HepG2 (cell line): Measurements from ENCODE around the gene TMEM114. TPM values are rescaled to one million over a fixed set of nuclear protein-coding genes. Genes with fewer than 3 reads are reported as not detected.

ENCODE experiments used
- ATAC-seq: fragments of 200-7000 bp; cut with Tn5 transposase; 3 replicates; pipeline ENCODE4 v1.9.1; 2020; ENCODE audit warnings: mild to moderate bottlenecking, moderate library complexity
- BruUV-seq: library from RNA; stranded (reverse); fragments of 400-500 nt; replicated peaks from 2 replicates; lab custom pipeline; 2021; lab: Mats Ljungman, UMichigan
- CTCF ChIA-PET: fragments of 300-600 bp; formaldehyde crosslinking; extraction: SDS; loops from one replicate; lab custom pipeline; 2021; ENCODE audit warnings: low total read pairs, inconsistent platforms, low intra/inter-chr PET ratio; lab: Yijun Ruan, JAX
- POLR2A ChIA-PET: fragments of 350-600 bp; sonication (Branson Sonifier 250); formaldehyde crosslinking; loops from one replicate; lab custom pipeline; 2020; ENCODE audit warnings: antibody characterized with exemption, inconsistent platforms; lab: Yijun Ruan, JAX
- DNase-seq: peaks from one replicate; pipeline ENCODE4 v3.0.0-alpha.2; 2015; ENCODE audit warnings: low spot score
- FAIRE-seq: peaks from 3 replicates; lab custom pipeline; 2011; peaks lifted over from hg19 to GRCh38; lab: Jason Lieb, UNC
- H2AFZ ChIP-seq: one replicate; pipeline ENCODE4 v1.6.1; 2011; ENCODE audit warnings: low read length, inconsistent platforms
- H3K27ac ChIP-seq: fragments of 300-600 bp; 3 replicates; pipeline ENCODE4 v1.8.0; 2011; ENCODE audit warnings: mixed run types, mild to moderate bottlenecking, mixed read lengths, low read length, inconsistent platforms; ENCODE audit not compliant: insufficient read depth; ENCODE audit errors: extremely low read length
- H3K27me3 ChIP-seq, 2 experiments: fragments of 200-600 bp in 1 of 2; 2 replicates in 1 of 2; 3 replicates in 1 of 2; pipeline versions ENCODE4 v1.6.0 to v1.8.0; 2011; ENCODE audit warnings: low read length in 2 of 2, mild to moderate bottlenecking in 2 of 2, moderate library complexity in 2 of 2, inconsistent platforms in 1 of 2; ENCODE audit not compliant: insufficient read depth in 2 of 2, control insufficient read depth in 1 of 2
- H3K36me3 ChIP-seq, 2 experiments: fragments of 200-600 bp in 1 of 2; replicated peaks in 1 of 2; 2 replicates in 1 of 2; 3 replicates in 1 of 2; pipeline versions ENCODE4 v1.5.1 to v1.8.0; 2011; ENCODE audit warnings: low read length in 2 of 2, inconsistent platforms in 1 of 2; ENCODE audit not compliant: insufficient read depth in 2 of 2, control insufficient read depth in 1 of 2
- H3K4me1 ChIP-seq: 2 replicates; pipeline ENCODE4 v1.5.1; 2012; ENCODE audit warnings: low read length, inconsistent platforms; ENCODE audit not compliant: insufficient read depth
- H3K4me2 ChIP-seq: 2 replicates; pipeline ENCODE4 v1.6.0; 2011; ENCODE audit warnings: low read depth, low read length, inconsistent platforms
- H3K4me3 ChIP-seq, 3 experiments: fragments of 200-600 bp in 1 of 3; sonication (generic), shearing (Covaris generic) in 1 of 3; replicated peaks in 1 of 3; 2 replicates each; pipeline ENCODE4 v1.5.1; 2011 to 2016; ENCODE audit warnings: low read length in 3 of 3, inconsistent platforms in 2 of 3, low read depth in 2 of 3, mild to moderate bottlenecking in 2 of 3, control low read depth in 1 of 3, mixed read lengths in 1 of 3; ENCODE audit not compliant: insufficient read depth in 1 of 3
- H3K79me2 ChIP-seq: one replicate; pipeline ENCODE4 v1.6.1; 2011; ENCODE audit warnings: low read length, inconsistent platforms; ENCODE audit not compliant: insufficient read depth
- H3K9ac ChIP-seq: 2 replicates; pipeline ENCODE4 v1.6.0; 2011; ENCODE audit warnings: mild to moderate bottlenecking, low read depth, low read length, inconsistent platforms; ENCODE audit not compliant: insufficient read depth
- H3K9me3 ChIP-seq: 2 replicates; pipeline ENCODE4 v1.5.1; 2012; ENCODE audit warnings: mild to moderate bottlenecking, low read length
- H4K20me1 ChIP-seq: 2 replicates; pipeline ENCODE4 v1.6.0; 2011; ENCODE audit warnings: inconsistent platforms, mild to moderate bottlenecking, low read length, moderate library complexity; ENCODE audit not compliant: insufficient read depth
- ETV6 ChIP-seq: sonication (generic); formaldehyde crosslinking; conservative IDR thresholded peaks from 2 replicates; pipeline ENCODE4 v1.4.0; 2020; ENCODE audit warnings: missing genetic modification reagents
- HHEX ChIP-seq: IDR thresholded peaks from 2 replicates; pipeline ENCODE4 v1.6.1; 2016; ENCODE audit warnings: control low read depth
- JUNB ChIP-seq: sonication (generic); formaldehyde crosslinking; IDR thresholded peaks from 2 replicates; pipeline ENCODE4 v1.8.0; 2022; ENCODE audit warnings: missing genetic modification reagents, mild to moderate bottlenecking, borderline replicate concordance
- MAF1 ChIP-seq: sonication (generic); formaldehyde crosslinking; IDR thresholded peaks from 2 replicates; pipeline ENCODE4 v1.5.0; 2020; ENCODE audit warnings: missing genetic modification reagents, borderline replicate concordance
- NCOR1 ChIP-seq: fragments of 200-600 bp; sonication (generic); IDR thresholded peaks from 2 replicates; pipeline ENCODE4 v1.7.0; 2017; ENCODE audit warnings: antibody characterized with exemption, low read length, borderline replicate concordance
- NR2F6 ChIP-seq, 2 experiments: IDR thresholded peaks; 2 replicates each; pipeline ENCODE4 v1.6.1; 2016; ENCODE audit warnings: antibody characterized with exemption in 1 of 2, mild to moderate bottlenecking in 1 of 2
- RARA ChIP-seq: IDR thresholded peaks from 2 replicates; pipeline ENCODE4 v1.6.1; 2016; ENCODE audit warnings: missing genetic modification reagents, missing compliant biosample characterization
- RXRA ChIP-seq: sonication (generic); formaldehyde crosslinking; IDR thresholded peaks from 2 replicates; pipeline ENCODE4 v1.5.1; 2020; ENCODE audit warnings: missing genetic modification reagents
- SALL1 ChIP-seq: sonication (generic); formaldehyde crosslinking; IDR thresholded peaks from 2 replicates; pipeline ENCODE4 v1.8.0; 2022; ENCODE audit warnings: mild to moderate bottlenecking, missing genetic modification reagents
- TARDBP ChIP-seq: sonication (generic); formaldehyde crosslinking; IDR thresholded peaks from 2 replicates; pipeline ENCODE4 v1.8.0; 2022; ENCODE audit warnings: mild to moderate bottlenecking, missing genetic modification reagents
- TEAD3 ChIP-seq: optimal IDR thresholded peaks from 2 replicates; pipeline ENCODE3; 2016; ENCODE audit warnings: borderline replicate concordance
- ZBTB21 ChIP-seq: sonication (generic); formaldehyde crosslinking; IDR thresholded peaks from 2 replicates; pipeline ENCODE4 v1.4.0; 2020; ENCODE audit warnings: missing genetic modification reagents
- ZMYM2 ChIP-seq: sonication (generic); formaldehyde crosslinking; IDR thresholded peaks from 2 replicates; pipeline ENCODE4 v1.8.0; 2022; ENCODE audit warnings: mild to moderate bottlenecking, missing genetic modification reagents
- ZNF264 ChIP-seq: sonication (generic); formaldehyde crosslinking; IDR thresholded peaks from 2 replicates; pipeline ENCODE4 v1.4.0; 2020; ENCODE audit warnings: missing genetic modification reagents
- ZNF530 ChIP-seq: sonication (generic); formaldehyde crosslinking; IDR thresholded peaks from 2 replicates; pipeline ENCODE4 v1.5.0; 2020; ENCODE audit warnings: low read depth, mild to moderate bottlenecking, missing genetic modification reagents
- WGBS: methylation state at CpG from one replicate; pipeline ENCODE4 v1.1.6; 2017; ENCODE audit warnings: low lambda C conversion rate; 5-methylcytosine and 5-hydroxymethylcytosine counted together
- in situ Hi-C: cut with HindIII; loops from 2 replicates; pipeline ENCODE4 v1.10.0; 2017; ENCODE audit warnings: low pct_unique_long_range_greater_than_20kb; ENCODE audit not compliant: extremely low pct_ligation_motif_present
- intact Hi-C: fragments of 100-400 bp; cut with micrococcal nuclease; formaldehyde crosslinking; loops from one replicate; pipeline ENCODE4 v1.10.0; 2022; ENCODE audit not compliant: unreplicated experiment
- polyA plus RNA-seq, 8 experiments: library from polyadenylated mRNA; depleted of rRNA in 3 of 8; stranded (reverse) in 7 of 8; unstranded in 1 of 8; fragments of >200 nt; fragmentation: Illumina TruSeq in 4 of 8; extraction: Trizol in 4 of 8; gene quantifications; 2 replicates each; pipeline versions ENCODE4 v1.2.1 to v1.2.3, GENCODE V29; 2011 to 2016; ENCODE audit warnings: low read depth in 4 of 8, missing spikeins in 1 of 8, mixed read lengths in 1 of 8; ENCODE audit not compliant: insufficient read depth in 1 of 8
- total RNA-seq, 5 experiments: library from RNA; depleted of rRNA; stranded (reverse); fragments of >200 nt; fragmentation: Illumina TruSeq; extraction: Trizol; gene quantifications; 2 replicates each; pipeline ENCODE4 v1.2.3, GENCODE V29; 2016; ENCODE audit warnings: low read depth in 1 of 5
- TF ChIP-seq, protein P1 (sequence below): IDR thresholded peaks from 2 replicates; pipeline ENCODE4 v1.6.1; 2012; ENCODE audit warnings: inconsistent platforms
- TF ChIP-seq, protein P2 (sequence below): sonication (generic); formaldehyde crosslinking; IDR thresholded peaks from 2 replicates; pipeline ENCODE4 v1.8.0; 2022; ENCODE audit warnings: mild to moderate bottlenecking, missing genetic modification reagents; ENCODE audit not compliant: insufficient replicate concordance
- TF ChIP-seq, protein P3 (sequence below): sonication (generic); formaldehyde crosslinking; IDR thresholded peaks from 2 replicates; pipeline ENCODE4 v1.4.0; 2020; ENCODE audit warnings: mild to moderate bottlenecking, missing genetic modification reagents
- TF ChIP-seq, protein P4 (sequence below): sonication (generic); formaldehyde crosslinking; IDR thresholded peaks from 2 replicates; pipeline ENCODE4 v1.4.0; 2020; ENCODE audit warnings: missing genetic modification reagents

Gene TMEM114
- total and polyA plus RNA-seq, 2 of the 13 experiments (the other 11 are each of a cell fraction or from before 2014, with no cell fraction given), result not detected

DNA sequence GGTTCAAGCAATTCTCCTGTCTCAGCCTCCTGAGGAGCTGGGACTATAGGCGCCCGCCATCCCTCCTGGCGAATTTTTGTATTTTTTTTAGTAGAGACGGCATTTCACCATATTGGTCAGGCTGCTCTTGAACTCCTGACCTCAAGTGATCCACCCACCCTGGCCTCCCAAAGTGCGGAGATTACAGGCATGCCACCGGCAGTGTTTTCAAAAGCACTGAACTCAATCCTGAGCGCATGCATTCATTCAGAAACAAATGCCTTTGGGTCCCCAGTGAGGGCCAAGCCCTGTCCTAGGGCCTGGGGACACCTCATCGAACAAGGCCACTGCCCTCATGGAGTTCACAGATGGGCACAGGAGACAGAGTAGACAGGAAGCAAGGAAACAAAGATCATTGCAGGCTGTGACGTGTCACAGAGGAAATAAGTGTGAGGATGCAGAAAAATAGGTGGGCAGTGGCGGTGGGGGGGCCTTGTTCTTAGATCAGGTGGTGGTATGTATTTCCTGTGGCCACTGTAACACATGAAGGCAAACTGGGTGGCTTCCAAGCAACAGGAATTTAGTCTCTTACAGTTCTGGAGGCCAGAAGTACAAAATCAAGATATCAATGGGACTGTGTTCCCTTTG is 12.5 kb downstream of the TMEM114 start:
- FAIRE-seq, result no peak
- TF ChIP-seq TARDBP (CRISPR knock-in tag) (no peak; the same call in 1 of the 2 replicates), ZBTB21 (CRISPR knock-in tag) (0 out of 2 replicates have a peak, but pooled peaks have one; percentile 20), JUNB (no peak), MAF1 (CRISPR knock-in tag) (no peak), RARA (CRISPR knock-in tag) (peak; percentile 83), ZNF264 (CRISPR knock-in tag) (no peak), NCOR1 (peak; percentile 16; the same call in 1 of the 2 replicates), ZMYM2 (CRISPR knock-in tag) (no peak), ETV6 (CRISPR knock-in tag) (no peak), HHEX (CRISPR knock-in tag) (no peak), RXRA (CRISPR knock-in tag) (peak; percentile 61; the same call in 1 of the 2 replicates), TEAD3 (CRISPR knock-in tag) (peak; percentile 14), ZNF530 (CRISPR knock-in tag) (no peak), SALL1 (CRISPR knock-in tag) (peak; percentile 59), NR2F6 (IDR thresholded peaks at IDR 0.05) (no peak), NR2F6 (CRISPR knock-in tag; IDR thresholded peaks at IDR 0.05) (0 out of 2 replicates have a peak, but pooled peaks have one; percentile 17)
- TF ChIP-seq, protein P1, sequence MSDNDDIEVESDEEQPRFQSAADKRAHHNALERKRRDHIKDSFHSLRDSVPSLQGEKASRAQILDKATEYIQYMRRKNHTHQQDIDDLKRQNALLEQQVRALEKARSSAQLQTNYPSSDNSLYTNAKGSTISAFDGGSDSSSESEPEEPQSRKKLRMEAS, result no peak
- TF ChIP-seq, protein P2, sequence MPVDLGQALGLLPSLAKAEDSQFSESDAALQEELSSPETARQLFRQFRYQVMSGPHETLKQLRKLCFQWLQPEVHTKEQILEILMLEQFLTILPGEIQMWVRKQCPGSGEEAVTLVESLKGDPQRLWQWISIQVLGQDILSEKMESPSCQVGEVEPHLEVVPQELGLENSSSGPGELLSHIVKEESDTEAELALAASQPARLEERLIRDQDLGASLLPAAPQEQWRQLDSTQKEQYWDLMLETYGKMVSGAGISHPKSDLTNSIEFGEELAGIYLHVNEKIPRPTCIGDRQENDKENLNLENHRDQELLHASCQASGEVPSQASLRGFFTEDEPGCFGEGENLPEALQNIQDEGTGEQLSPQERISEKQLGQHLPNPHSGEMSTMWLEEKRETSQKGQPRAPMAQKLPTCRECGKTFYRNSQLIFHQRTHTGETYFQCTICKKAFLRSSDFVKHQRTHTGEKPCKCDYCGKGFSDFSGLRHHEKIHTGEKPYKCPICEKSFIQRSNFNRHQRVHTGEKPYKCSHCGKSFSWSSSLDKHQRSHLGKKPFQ (CRISPR knock-in tag), result no peak
- TF ChIP-seq, protein P3, sequence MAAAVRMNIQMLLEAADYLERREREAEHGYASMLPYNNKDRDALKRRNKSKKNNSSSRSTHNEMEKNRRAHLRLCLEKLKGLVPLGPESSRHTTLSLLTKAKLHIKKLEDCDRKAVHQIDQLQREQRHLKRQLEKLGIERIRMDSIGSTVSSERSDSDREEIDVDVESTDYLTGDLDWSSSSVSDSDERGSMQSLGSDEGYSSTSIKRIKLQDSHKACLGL (CRISPR knock-in tag), result no peak
- TF ChIP-seq, protein P4, sequence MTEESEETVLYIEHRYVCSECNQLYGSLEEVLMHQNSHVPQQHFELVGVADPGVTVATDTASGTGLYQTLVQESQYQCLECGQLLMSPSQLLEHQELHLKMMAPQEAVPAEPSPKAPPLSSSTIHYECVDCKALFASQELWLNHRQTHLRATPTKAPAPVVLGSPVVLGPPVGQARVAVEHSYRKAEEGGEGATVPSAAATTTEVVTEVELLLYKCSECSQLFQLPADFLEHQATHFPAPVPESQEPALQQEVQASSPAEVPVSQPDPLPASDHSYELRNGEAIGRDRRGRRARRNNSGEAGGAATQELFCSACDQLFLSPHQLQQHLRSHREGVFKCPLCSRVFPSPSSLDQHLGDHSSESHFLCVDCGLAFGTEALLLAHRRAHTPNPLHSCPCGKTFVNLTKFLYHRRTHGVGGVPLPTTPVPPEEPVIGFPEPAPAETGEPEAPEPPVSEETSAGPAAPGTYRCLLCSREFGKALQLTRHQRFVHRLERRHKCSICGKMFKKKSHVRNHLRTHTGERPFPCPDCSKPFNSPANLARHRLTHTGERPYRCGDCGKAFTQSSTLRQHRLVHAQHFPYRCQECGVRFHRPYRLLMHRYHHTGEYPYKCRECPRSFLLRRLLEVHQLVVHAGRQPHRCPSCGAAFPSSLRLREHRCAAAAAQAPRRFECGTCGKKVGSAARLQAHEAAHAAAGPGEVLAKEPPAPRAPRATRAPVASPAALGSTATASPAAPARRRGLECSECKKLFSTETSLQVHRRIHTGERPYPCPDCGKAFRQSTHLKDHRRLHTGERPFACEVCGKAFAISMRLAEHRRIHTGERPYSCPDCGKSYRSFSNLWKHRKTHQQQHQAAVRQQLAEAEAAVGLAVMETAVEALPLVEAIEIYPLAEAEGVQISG (CRISPR knock-in tag), result 0 out of 2 replicates have a peak, but pooled peaks have one; percentile 19

More for the DNA sequence above, 12.5 kb downstream of the TMEM114 start:
- H3K9me3 ChIP-seq, result no peaks in the 10 kb centered on the region
- H3K4me3 ChIP-seq, result no peak overlapping the region
- no peaks in the 10 kb centered on the region for H3K79me2 ChIP-seq
- in situ Hi-C loops, result no loop called here
- intact Hi-C loops, result loop anchor here (10.0 kb wide), 1 partner anchor 557 kb away; no protein-coding TSS in a partner anchor
- ChIA-PET CTCF (no interaction called here), POLR2A (no interaction called here)
- no peak overlapping the region for H3K27ac ChIP-seq
- WGBS, result 10% methylated on average over 10 of the region's 10 CpGs
- no peaks in the 10 kb centered on the region for H4K20me1 ChIP-seq
- no peak overlapping the region for H3K9ac ChIP-seq
- DNase-seq (peak; percentile 33), ATAC-seq (peak; percentile 44)
- no peak overlapping the region for H2AFZ ChIP-seq
- H3K27me3 ChIP-seq, result peaks cover 3 to 15% of the 10 kb centered on the region in 2 experiments; a peak in 2 of 5 replicates
- peak overlapping the region; percentile 32 for H3K4me2 ChIP-seq
- no TSS peak for BruUV-seq
- no peaks in the 10 kb centered on the region for H3K36me3 ChIP-seq
- peaks cover 44% of the 10 kb centered on the region for H3K4me1 ChIP-seq
